Measurements from ENCODE around the gene PHACTR2.

DNA sequence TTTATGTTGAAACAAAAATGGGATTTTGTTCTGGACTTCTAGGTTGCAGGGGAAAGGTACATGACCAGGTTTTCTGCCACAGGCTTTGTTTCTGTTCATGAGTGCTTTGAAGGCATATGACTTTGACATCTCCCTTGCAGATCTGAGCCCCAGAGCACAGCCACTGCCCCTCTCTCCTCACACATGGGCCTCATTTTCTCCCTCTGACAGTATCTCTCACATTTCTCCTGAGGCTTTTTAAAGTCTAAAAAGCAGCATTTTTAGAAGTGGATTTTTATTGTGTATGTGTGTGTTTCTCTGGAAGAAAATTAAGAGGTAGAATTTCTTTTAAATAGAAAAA is 115.5 kb downstream of the PHACTR2 start:
- TF ChIP-seq, protein P1, sequence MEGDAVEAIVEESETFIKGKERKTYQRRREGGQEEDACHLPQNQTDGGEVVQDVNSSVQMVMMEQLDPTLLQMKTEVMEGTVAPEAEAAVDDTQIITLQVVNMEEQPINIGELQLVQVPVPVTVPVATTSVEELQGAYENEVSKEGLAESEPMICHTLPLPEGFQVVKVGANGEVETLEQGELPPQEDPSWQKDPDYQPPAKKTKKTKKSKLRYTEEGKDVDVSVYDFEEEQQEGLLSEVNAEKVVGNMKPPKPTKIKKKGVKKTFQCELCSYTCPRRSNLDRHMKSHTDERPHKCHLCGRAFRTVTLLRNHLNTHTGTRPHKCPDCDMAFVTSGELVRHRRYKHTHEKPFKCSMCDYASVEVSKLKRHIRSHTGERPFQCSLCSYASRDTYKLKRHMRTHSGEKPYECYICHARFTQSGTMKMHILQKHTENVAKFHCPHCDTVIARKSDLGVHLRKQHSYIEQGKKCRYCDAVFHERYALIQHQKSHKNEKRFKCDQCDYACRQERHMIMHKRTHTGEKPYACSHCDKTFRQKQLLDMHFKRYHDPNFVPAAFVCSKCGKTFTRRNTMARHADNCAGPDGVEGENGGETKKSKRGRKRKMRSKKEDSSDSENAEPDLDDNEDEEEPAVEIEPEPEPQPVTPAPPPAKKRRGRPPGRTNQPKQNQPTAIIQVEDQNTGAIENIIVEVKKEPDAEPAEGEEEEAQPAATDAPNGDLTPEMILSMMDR (IDR thresholded peaks at IDR 0.05; ENCODE audit: low read length) = no peak
- TF ChIP-seq EZH2 (optimal IDR thresholded peaks at IDR 0.05; ENCODE audit: low read depth, low read length) = no peak
- TF ChIP-seq EZH2phosphoT487 (IDR thresholded peaks at IDR 0.05; ENCODE audit: low read length) = no peak

All from MM.1S (cell line).